H1 (cell line): Measurements from ENCODE around the gene B9D1. TPM values are rescaled to one million over a fixed set of nuclear protein-coding genes. Genes with fewer than 3 reads are reported as not detected.

ENCODE experiments used
- CTCF ChIA-PET: fragments of 300-600 bp; sonication (Branson Sonifier 250); formaldehyde crosslinking; loops from one replicate; lab custom pipeline; 2021; ENCODE audit not compliant: partially characterized antibody; lab: Charles Lee
- POLR2A ChIA-PET: fragments of 300-600 bp; sonication (Branson Sonifier 250); formaldehyde crosslinking; loops from one replicate; lab custom pipeline; 2021; ENCODE audit warnings: inconsistent platforms; ENCODE audit not compliant: partially characterized antibody; lab: Charles Lee
- DNase-seq, 2 experiments: peaks; one replicate each; pipeline versions ENCODE4 v3.0.0 to v3.0.0-alpha.2; 2010 to 2022; ENCODE audit warnings: low spot score in 2 of 2, low read depth in 1 of 2, mixed read lengths in 1 of 2
- FAIRE-seq: peaks from 2 replicates; lab custom pipeline; 2011; peaks lifted over from hg19 to GRCh38; lab: Jason Lieb, UNC
- H2AFZ ChIP-seq: 2 replicates; pipeline ENCODE4 v1.8.1; 2012; ENCODE audit warnings: low read length, inconsistent platforms
- H2AK5ac ChIP-seq: 2 replicates; pipeline ENCODE4 v1.6.1; 2013; ENCODE audit warnings: low read depth, low read length
- H2BK120ac ChIP-seq: replicated peaks from 2 replicates; pipeline ENCODE3; 2013; ENCODE audit warnings: low read depth, low read length, inconsistent platforms
- H2BK12ac ChIP-seq: 2 replicates; pipeline ENCODE4 v1.6.1; 2013; ENCODE audit warnings: low read depth, low read length
- H2BK15ac ChIP-seq: 2 replicates; pipeline ENCODE4 v1.6.1; 2013; ENCODE audit warnings: low read length
- H2BK20ac ChIP-seq: 2 replicates; pipeline ENCODE4 v1.6.1; 2013; ENCODE audit warnings: low read length
- H2BK5ac ChIP-seq: 2 replicates; pipeline ENCODE4 v1.6.1; 2013; ENCODE audit warnings: low read depth, low read length
- H3K14ac ChIP-seq: 2 replicates; pipeline ENCODE4 v1.6.1; 2013; ENCODE audit warnings: inconsistent platforms; ENCODE audit not compliant: insufficient read length
- H3K18ac ChIP-seq: 2 replicates; pipeline ENCODE4 v1.6.1; 2013; ENCODE audit warnings: low read length; ENCODE audit errors: extremely low read depth
- H3K23ac ChIP-seq: 2 replicates; pipeline ENCODE4 v1.6.1; 2013; ENCODE audit warnings: inconsistent platforms; ENCODE audit not compliant: insufficient read length
- H3K23me2 ChIP-seq: 2 replicates; pipeline ENCODE4 v1.6.1; 2013; ENCODE audit warnings: low read depth, low read length
- H3K27ac ChIP-seq: 2 replicates; pipeline ENCODE4 v1.6.1; 2011; ENCODE audit warnings: low read depth, low read length, inconsistent platforms
- H3K27me3 ChIP-seq, 4 experiments: replicated peaks in 1 of 4; 1 replicate in 1 of 4; 2 replicates in 3 of 4; pipeline versions ENCODE4 v1.6.1 to v1.8.1; 2011 to 2013; ENCODE audit warnings: low read length in 3 of 4, mild to moderate bottlenecking in 3 of 4, inconsistent platforms in 2 of 4, mixed read lengths in 2 of 4, moderate library complexity in 1 of 4; ENCODE audit not compliant: control insufficient read depth in 3 of 4, insufficient read depth in 3 of 4; ENCODE audit errors: extremely low read depth in 1 of 4
- H3K36me3 ChIP-seq, 4 experiments: 2 replicates each; pipeline versions ENCODE4 v1.6.1 to v1.8.1; 2011 to 2013; ENCODE audit warnings: mild to moderate bottlenecking in 4 of 4, low read length in 3 of 4, moderate library complexity in 2 of 4, control low read depth in 1 of 4, inconsistent platforms in 1 of 4; ENCODE audit not compliant: insufficient read depth in 4 of 4, control insufficient read depth in 2 of 4
- H3K4ac ChIP-seq: replicated peaks from 2 replicates; pipeline ENCODE3; 2013; ENCODE audit warnings: low read length, low read depth, mixed read lengths, inconsistent platforms; ENCODE audit not compliant: insufficient read length
- H3K4me1 ChIP-seq, 4 experiments: replicated peaks in 1 of 4; 1 replicate in 1 of 4; 2 replicates in 3 of 4; pipeline versions ENCODE4 v1.6.1 to v1.8.1; 2011 to 2013; ENCODE audit warnings: low read length in 3 of 4, inconsistent platforms in 2 of 4, mixed read lengths in 1 of 4; ENCODE audit not compliant: insufficient read depth in 4 of 4, control insufficient read depth in 3 of 4
- H3K4me2 ChIP-seq, 2 experiments: 2 replicates each; pipeline versions ENCODE4 v1.6.1 to v1.8.1; 2011 to 2013; ENCODE audit warnings: low read depth in 2 of 2, low read length in 2 of 2, control low read depth in 1 of 2, inconsistent platforms in 1 of 2, mild to moderate bottlenecking in 1 of 2; ENCODE audit not compliant: insufficient read depth in 1 of 2
- H3K4me3 ChIP-seq, 4 experiments: fragments of 200-600, 300-600 bp in 1 of 4; sonication (generic), shearing (Covaris generic), sonication (Bioruptor Twin) in 1 of 4; 2 replicates each; pipeline versions ENCODE4 v1.5.1 to v1.8.1; 2011 to 2016; ENCODE audit warnings: low read length in 4 of 4, low read depth in 3 of 4, control low read depth in 2 of 4, inconsistent platforms in 2 of 4, mild to moderate bottlenecking in 2 of 4, mixed read lengths in 1 of 4, moderate library complexity in 1 of 4; ENCODE audit not compliant: insufficient read depth in 2 of 4; ENCODE audit errors: extremely low read depth in 1 of 4
- H3K56ac ChIP-seq: replicated peaks from 2 replicates; pipeline ENCODE3; 2013; ENCODE audit warnings: low read depth, mild to moderate bottlenecking, mixed read lengths, low read length, inconsistent platforms; ENCODE audit not compliant: insufficient read length
- H3K79me1 ChIP-seq: 2 replicates; pipeline ENCODE4 v1.6.1; 2013; ENCODE audit warnings: low read depth, low read length, control low read depth
- H3K79me2 ChIP-seq, 2 experiments: 2 replicates each; pipeline versions ENCODE4 v1.6.1 to v1.8.1; 2012 to 2013; ENCODE audit warnings: low read length in 2 of 2, mild to moderate bottlenecking in 2 of 2, inconsistent platforms in 1 of 2; ENCODE audit not compliant: insufficient read depth in 2 of 2, control insufficient read depth in 1 of 2
- H3K9ac ChIP-seq, 4 experiments: replicated peaks in 1 of 4; 1 replicate in 1 of 4; 2 replicates in 3 of 4; pipeline versions ENCODE4 v1.6.1 to v1.8.1; 2011 to 2013; ENCODE audit warnings: low read depth in 3 of 4, low read length in 3 of 4, control low read depth in 2 of 4, mild to moderate bottlenecking in 2 of 4, moderate library complexity in 2 of 4, inconsistent platforms in 1 of 4; ENCODE audit errors: extremely low read depth in 1 of 4
- H3K9me3 ChIP-seq, 2 experiments: 2 replicates each; pipeline versions ENCODE4 v1.6.1 to v1.8.1; 2012 to 2013; ENCODE audit warnings: mild to moderate bottlenecking in 2 of 2, moderate library complexity in 2 of 2, control low read depth in 1 of 2, inconsistent platforms in 1 of 2, low read depth in 1 of 2, low read length in 1 of 2, mixed read lengths in 1 of 2; ENCODE audit not compliant: insufficient read depth in 2 of 2
- H4K20me1 ChIP-seq, 2 experiments: replicated peaks in 1 of 2; 2 replicates each; pipeline versions ENCODE3 to v1.8.1; 2011 to 2013; ENCODE audit warnings: inconsistent platforms in 2 of 2, low read length in 2 of 2, mild to moderate bottlenecking in 1 of 2; ENCODE audit not compliant: insufficient read depth in 2 of 2, control insufficient read depth in 1 of 2
- H4K5ac ChIP-seq: 2 replicates; pipeline ENCODE4 v1.6.1; 2013; ENCODE audit warnings: low read length, low read depth, mixed read lengths, inconsistent platforms; ENCODE audit not compliant: insufficient read length
- H4K8ac ChIP-seq: 2 replicates; pipeline ENCODE4 v1.8.0; 2013; ENCODE audit warnings: mild to moderate bottlenecking, moderate library complexity, low read length, inconsistent platforms; ENCODE audit not compliant: insufficient read depth; ENCODE audit errors: extremely low read depth
- H4K91ac ChIP-seq: replicated peaks from 2 replicates; pipeline ENCODE3; 2013; ENCODE audit warnings: low read length, mixed read lengths, inconsistent platforms; ENCODE audit not compliant: insufficient read length
- POLR2A ChIP-seq, 2 experiments: IDR thresholded peaks; 1 replicate in 1 of 2; 2 replicates in 1 of 2; pipeline ENCODE4 v1.6.1; 2011; ENCODE audit warnings: low read depth in 2 of 2, low read length in 2 of 2, mild to moderate bottlenecking in 2 of 2; ENCODE audit errors: control extremely low read depth in 1 of 2
- RBBP5 ChIP-seq: IDR thresholded peaks from 2 replicates; pipeline ENCODE4 v1.7.1; 2012; ENCODE audit warnings: low read depth, mild to moderate bottlenecking, inconsistent platforms, low read length, moderate library complexity, borderline replicate concordance
- SIRT6 ChIP-seq: IDR thresholded peaks from one replicate; pipeline ENCODE4 v1.7.1; 2012; ENCODE audit warnings: low read length, inconsistent platforms
- WGBS, 2 experiments: shearing (Covaris generic) in 1 of 2; methylation state at CpG; one replicate each; pipeline versions ENCODE4 v1.1.6 to v1.1.7; 2013 to 2015; ENCODE audit warnings: low lambda C conversion rate in 2 of 2, mixed read lengths in 2 of 2, inconsistent platforms in 1 of 2, low coverage in 1 of 2, missing lambda C conversion rate in 1 of 2; ENCODE audit not compliant: insufficient replicate concordance in 2 of 2, insufficient coverage in 1 of 2, insufficient read length in 1 of 2; ENCODE audit errors: extremely low coverage in 1 of 2, missing lambda C conversion rate in 1 of 2; 5-methylcytosine and 5-hydroxymethylcytosine counted together
- polyA plus RNA-seq, 7 experiments: library from polyadenylated mRNA; depleted of rRNA in 3 of 7; stranded (reverse) in 5 of 7; unstranded in 2 of 7; fragments of >200 nt in 5 of 7; fragments of 200-250 nt in 2 of 7; gene quantifications; 1 replicate in 5 of 7; 2 replicates in 1 of 7; 4 replicates in 1 of 7; pipeline versions ENCODE4 v1.2.1 to v1.2.3, GENCODE V29; 2011 to 2013; ENCODE audit warnings: missing spikeins in 2 of 7, mixed read lengths in 2 of 7
- total RNA-seq: library from RNA; stranded (reverse); fragmentation: NEBNext Ultra II Directional; extraction: Animal tissue kit (Norgen Biotek cat#: 25700); gene quantifications from 2 replicates; pipeline ENCODE4 v1.2.1, GENCODE V29; 2021

B9D1 gene
- total and polyA plus RNA-seq, 2 of the 8 experiments (the other 6 are each of a cell fraction or from before 2014, with no cell fraction given), result 24.6 to 65.7 TPM

DNA sequence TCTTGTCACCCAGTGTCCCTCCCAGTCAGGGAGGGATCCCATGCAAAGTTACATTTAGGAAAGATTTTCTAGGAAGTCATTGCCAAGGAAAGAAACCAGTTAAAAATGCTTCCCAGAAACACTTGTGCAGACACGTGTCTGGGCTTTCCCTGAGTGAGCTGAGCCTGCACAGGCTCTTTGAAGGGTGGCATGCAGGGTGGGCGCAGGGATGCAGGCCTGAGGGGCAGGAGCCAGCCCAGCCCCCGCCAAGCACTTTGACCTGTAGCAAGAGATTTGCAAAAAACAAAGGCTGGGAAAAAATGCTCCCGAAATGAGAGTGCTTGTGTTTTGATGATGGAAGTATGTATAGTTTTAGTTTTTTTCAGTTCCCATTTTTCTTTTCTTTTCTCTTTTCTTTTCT is 52.4 kb downstream of the B9D1 start:
- H3K36me3 ChIP-seq, result peaks cover 4 to 25% (median 13%) of the 10 kb centered on the region in 4 experiments; a peak in 7 of 8 replicates
- FAIRE-seq (no peak), DNase-seq (no peak)
- no peak overlapping the region for H2BK12ac ChIP-seq
- no peak overlapping the region for H4K8ac ChIP-seq
- no peak overlapping the region for H3K4me3 ChIP-seq
- TF ChIP-seq RBBP5 (no peak), SIRT6 (no peak), POLR2A (IDR thresholded peaks at IDR 0.05; ENCODE audit: control extremely low read depth in 1 of 2, low read depth in 2 of 2, low read length in 2 of 2) (no peak)
- no peak overlapping the region for H3K18ac ChIP-seq
- no peak overlapping the region for H2BK20ac ChIP-seq
- H3K4me1 ChIP-seq, result peaks cover 0 to 4% (median 0%) of the 10 kb centered on the region in 4 experiments; a peak in 2 of 7 replicates
- H3K79me1 ChIP-seq, result peaks cover 16% of the 10 kb centered on the region
- POLR2A ChIA-PET, result interaction anchor here (1.0 to 1.3 kb wide), 2 partner anchors 9 to 10 kb away, joined by 3 to 4 read pairs; no protein-coding TSS in a partner anchor
- no peak overlapping the region for H3K14ac ChIP-seq
- H3K23me2 ChIP-seq, result no peaks in the 10 kb centered on the region
- H2AFZ ChIP-seq, result no peak overlapping the region
- no peaks in the 10 kb centered on the region for H3K79me2 ChIP-seq
- no peaks in the 10 kb centered on the region for H3K27me3 ChIP-seq
- H2BK120ac ChIP-seq, result no peak overlapping the region
- H3K4ac ChIP-seq, result no peak overlapping the region
- H3K56ac ChIP-seq, result no peak overlapping the region
- no peak overlapping the region for H2BK15ac ChIP-seq
- no peaks in the 10 kb centered on the region for H3K9me3 ChIP-seq
- no peak overlapping the region for H2AK5ac ChIP-seq
- 81% methylated on average over 4 of the region's 4 CpGs; no CpG with 5 or more reads in 1 of the 2 experiments for WGBS, 2 experiments
- no peak overlapping the region for H3K23ac ChIP-seq
- H2BK5ac ChIP-seq, result no peak overlapping the region
- CTCF ChIA-PET, result interaction anchor here (1.7 to 2.6 kb wide), 4 partner anchors 9 to 53 kb away, joined by 4 to 16 read pairs (median 4); partner anchors contain the start of gene B9D1
- no peak overlapping the region for H3K27ac ChIP-seq
- no peak overlapping the region for H3K9ac ChIP-seq
- no peak overlapping the region for H3K4me2 ChIP-seq
- no peak overlapping the region for H4K5ac ChIP-seq
- H4K91ac ChIP-seq, result no peak overlapping the region
- peaks cover 4 to 16% of the 10 kb centered on the region in 2 experiments for H4K20me1 ChIP-seq
